Endothelial cell (in vitro differentiated cells): ENCODE data around the gene FOXP4. TPM values are rescaled to one million over a fixed set of nuclear protein-coding genes. Genes with fewer than 3 reads are reported as not detected.

Source experiments
- DNase-seq: peaks from one replicate; pipeline ENCODE4 v3.0.0; 2021; ENCODE audit warnings: low spot score
- H3K27ac Mint-ChIP-seq: one replicate; pipeline ENCODE4 v1.8.0; 2021; ENCODE audit warnings: mixed read lengths, inconsistent platforms; ENCODE audit not compliant: unreplicated experiment
- H3K27me3 Mint-ChIP-seq: one replicate; pipeline ENCODE4 v1.8.0; 2021; ENCODE audit warnings: mild to moderate bottlenecking, moderate library complexity, mixed read lengths, inconsistent platforms; ENCODE audit not compliant: unreplicated experiment
- H3K36me3 Mint-ChIP-seq: one replicate; pipeline ENCODE4 v1.8.0; 2021; ENCODE audit warnings: mild to moderate bottlenecking, low read depth, mixed read lengths, inconsistent platforms; ENCODE audit not compliant: unreplicated experiment
- H3K4me1 Mint-ChIP-seq: one replicate; pipeline ENCODE4 v1.8.0; 2021; ENCODE audit warnings: mild to moderate bottlenecking, mixed read lengths, inconsistent platforms; ENCODE audit not compliant: unreplicated experiment
- H3K4me3 Mint-ChIP-seq: one replicate; pipeline ENCODE4 v1.8.0; 2021; ENCODE audit warnings: mild to moderate bottlenecking, mixed read lengths, inconsistent platforms; ENCODE audit not compliant: unreplicated experiment
- H3K9me3 Mint-ChIP-seq: one replicate; pipeline ENCODE4 v1.8.0; 2021; ENCODE audit warnings: mixed read lengths, inconsistent platforms; ENCODE audit not compliant: unreplicated experiment
- total RNA-seq: library from RNA; stranded (reverse); fragmentation: NEBNext Ultra II Directional; extraction: Animal tissue kit (Norgen Biotek cat#: 25700); gene quantifications from one replicate; pipeline ENCODE4 v1.2.1, GENCODE V29; 2021; ENCODE audit not compliant: unreplicated experiment
- TF ChIP-seq, protein P1 (sequence below): fragments of 200-600 bp; sonication (generic); IDR thresholded peaks from one replicate; pipeline ENCODE4 v1.5.0; 2021; ENCODE audit warnings: antibody characterized with exemption; ENCODE audit not compliant: unreplicated experiment

Gene FOXP4
- total RNA-seq, 1 donor from 2014 or later = 32.5 TPM

DNA sequence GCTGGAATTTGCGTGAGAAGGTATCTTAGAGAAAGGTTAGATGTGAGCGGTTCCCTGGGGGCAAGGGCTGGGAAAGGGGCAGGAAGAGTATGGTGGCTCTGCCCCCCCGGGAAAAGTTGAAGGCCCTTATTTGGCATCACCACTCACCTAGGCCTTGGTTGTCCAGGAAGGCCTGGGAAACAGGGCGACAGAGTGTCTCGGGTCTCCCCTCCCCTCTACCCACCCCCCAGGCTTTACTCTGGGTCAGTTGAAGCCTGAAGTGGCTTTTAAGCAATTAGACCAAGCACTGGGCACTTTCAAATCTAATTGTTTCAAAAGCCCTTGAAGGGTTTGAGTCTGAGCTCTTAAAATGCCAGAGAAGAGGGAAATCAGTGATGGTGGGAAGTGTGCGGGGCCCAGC, 30.2 kb upstream of the FOXP4 start:
- Mint-ChIP-seq H3K27me3 (peaks cover 12% of the 10 kb centered on the region), H3K36me3 (no peaks in the 10 kb centered on the region), H3K4me1 (no peaks in the 10 kb centered on the region), H3K27ac (no peak overlapping the region), H3K9me3 (no peaks in the 10 kb centered on the region), H3K4me3 (no peak overlapping the region)
- DNase-seq = no peak
- TF ChIP-seq, protein P1, sequence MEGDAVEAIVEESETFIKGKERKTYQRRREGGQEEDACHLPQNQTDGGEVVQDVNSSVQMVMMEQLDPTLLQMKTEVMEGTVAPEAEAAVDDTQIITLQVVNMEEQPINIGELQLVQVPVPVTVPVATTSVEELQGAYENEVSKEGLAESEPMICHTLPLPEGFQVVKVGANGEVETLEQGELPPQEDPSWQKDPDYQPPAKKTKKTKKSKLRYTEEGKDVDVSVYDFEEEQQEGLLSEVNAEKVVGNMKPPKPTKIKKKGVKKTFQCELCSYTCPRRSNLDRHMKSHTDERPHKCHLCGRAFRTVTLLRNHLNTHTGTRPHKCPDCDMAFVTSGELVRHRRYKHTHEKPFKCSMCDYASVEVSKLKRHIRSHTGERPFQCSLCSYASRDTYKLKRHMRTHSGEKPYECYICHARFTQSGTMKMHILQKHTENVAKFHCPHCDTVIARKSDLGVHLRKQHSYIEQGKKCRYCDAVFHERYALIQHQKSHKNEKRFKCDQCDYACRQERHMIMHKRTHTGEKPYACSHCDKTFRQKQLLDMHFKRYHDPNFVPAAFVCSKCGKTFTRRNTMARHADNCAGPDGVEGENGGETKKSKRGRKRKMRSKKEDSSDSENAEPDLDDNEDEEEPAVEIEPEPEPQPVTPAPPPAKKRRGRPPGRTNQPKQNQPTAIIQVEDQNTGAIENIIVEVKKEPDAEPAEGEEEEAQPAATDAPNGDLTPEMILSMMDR = no peak

DNA sequence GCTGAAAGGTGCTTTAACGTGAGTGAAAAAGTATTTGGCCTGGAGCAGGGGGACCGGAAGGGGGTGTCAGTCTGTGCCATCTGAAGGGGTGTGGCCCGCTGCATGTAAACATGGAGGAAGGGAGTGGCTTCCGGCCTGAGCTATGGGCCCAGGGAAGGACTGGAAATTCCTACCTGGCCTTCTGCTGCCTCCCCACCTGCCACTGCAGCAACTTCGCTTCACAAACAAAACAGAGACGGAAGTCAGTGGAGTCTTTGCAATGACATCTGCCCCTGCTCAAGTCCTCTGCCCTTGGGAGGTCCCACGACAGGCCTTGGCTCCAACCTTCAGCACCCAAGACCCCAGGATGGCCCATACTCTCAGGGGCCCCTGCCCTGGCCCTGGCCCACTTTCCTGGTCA, 28.1 kb upstream of the FOXP4 start:
- no peak overlapping the region for H3K4me3 Mint-ChIP-seq
- DNase-seq = no peak
- H3K27me3 Mint-ChIP-seq = peaks cover 6% of the 10 kb centered on the region
- TF ChIP-seq, protein P1 = no peak
- H3K4me1 Mint-ChIP-seq = no peaks in the 10 kb centered on the region
- no peak overlapping the region for H3K27ac Mint-ChIP-seq
- no peaks in the 10 kb centered on the region for H3K36me3 Mint-ChIP-seq
- H3K9me3 Mint-ChIP-seq = no peaks in the 10 kb centered on the region

DNA sequence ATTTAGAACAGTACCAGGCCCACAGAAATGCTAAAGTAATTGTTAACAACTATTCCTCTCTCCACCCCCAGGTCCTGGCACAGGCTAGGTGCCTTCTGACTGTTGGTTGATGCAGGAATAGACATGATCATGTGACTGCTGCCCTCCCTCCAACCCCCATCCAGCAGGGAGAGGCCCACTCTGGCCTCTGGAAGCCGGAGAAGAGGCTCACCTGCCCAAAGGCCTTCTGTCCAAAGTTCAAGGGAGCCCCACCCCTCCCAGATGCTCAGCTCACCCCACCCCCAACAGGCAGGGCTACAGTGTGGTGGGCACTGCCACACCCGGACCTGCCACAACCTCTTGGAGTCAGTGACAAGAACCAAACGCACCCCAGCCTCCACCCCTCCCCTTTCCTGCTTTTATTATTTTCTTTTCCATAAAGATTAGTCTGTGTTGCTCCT, 26.9 kb upstream of the FOXP4 start:
- H3K4me1 Mint-ChIP-seq = no peaks in the 10 kb centered on the region
- no peaks in the 10 kb centered on the region for H3K36me3 Mint-ChIP-seq
- no peaks in the 10 kb centered on the region for H3K9me3 Mint-ChIP-seq
- no peak overlapping the region for H3K27ac Mint-ChIP-seq
- peaks cover 2% of the 10 kb centered on the region for H3K27me3 Mint-ChIP-seq
- DNase-seq = no peak
- TF ChIP-seq, protein P1 = no peak
- no peak overlapping the region for H3K4me3 Mint-ChIP-seq

DNA sequence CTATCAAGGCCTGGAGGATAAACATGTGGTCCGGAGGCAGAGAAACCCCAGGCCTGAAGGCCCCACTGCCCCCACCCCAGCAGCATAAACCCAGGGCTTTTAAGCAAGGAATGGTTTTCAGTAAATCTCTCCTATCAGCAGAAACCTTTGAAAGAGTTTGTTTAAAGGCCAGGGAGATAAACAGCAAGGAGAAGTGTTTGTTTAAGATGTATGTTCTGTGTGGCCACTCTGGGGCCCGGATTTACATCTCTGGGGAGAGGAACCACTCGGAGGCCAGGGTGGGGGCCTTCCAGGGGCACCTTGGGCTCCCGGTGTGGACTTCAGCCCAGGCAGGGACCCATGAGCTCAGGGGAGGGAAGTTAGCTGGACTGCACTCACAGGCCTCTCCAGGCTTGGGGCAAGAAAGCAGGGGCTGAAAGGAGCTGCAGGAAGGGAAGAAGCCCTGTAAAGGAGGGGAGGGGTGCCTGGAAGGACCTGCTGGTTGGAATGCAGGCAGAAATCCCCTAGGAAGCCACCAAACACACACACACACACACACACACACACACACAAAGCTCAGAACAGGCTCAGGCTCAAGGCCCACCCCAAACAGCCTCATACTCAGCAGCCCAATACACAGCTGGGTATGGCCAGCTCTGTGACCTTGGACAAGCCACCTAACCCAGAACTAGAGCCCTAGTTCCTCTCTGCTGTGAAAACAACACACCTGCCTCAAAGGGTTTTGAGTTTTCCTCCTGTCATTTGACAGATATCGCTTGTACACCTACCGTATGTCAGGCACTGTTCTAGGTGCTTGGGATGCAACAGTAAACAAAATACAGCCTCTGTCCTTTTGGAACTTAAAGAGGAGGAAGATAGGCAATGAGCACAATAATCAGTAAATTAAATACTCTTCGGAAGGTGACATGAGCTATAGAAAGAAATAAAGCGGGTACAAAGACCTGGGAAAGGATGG, 26.2 kb upstream of the FOXP4 start:
- no peaks in the 10 kb centered on the region for H3K9me3 Mint-ChIP-seq
- no peak overlapping the region for H3K4me3 Mint-ChIP-seq
- no peak overlapping the region for H3K27ac Mint-ChIP-seq
- H3K36me3 Mint-ChIP-seq = no peaks in the 10 kb centered on the region
- DNase-seq = no peak
- TF ChIP-seq, protein P1 = no peak
- H3K27me3 Mint-ChIP-seq = peaks cover 2% of the 10 kb centered on the region
- H3K4me1 Mint-ChIP-seq = no peaks in the 10 kb centered on the region
